ENCODE data around the gene ARHGAP19. TPM values are rescaled to one million over a fixed set of nuclear protein-coding genes. Genes with fewer than 3 reads are reported as not detected.

Gene ARHGAP19
- polyA plus RNA-seq, 1 of the 3 experiments (the other 2 are of a cell fraction) = 3.8 TPM

DNA sequence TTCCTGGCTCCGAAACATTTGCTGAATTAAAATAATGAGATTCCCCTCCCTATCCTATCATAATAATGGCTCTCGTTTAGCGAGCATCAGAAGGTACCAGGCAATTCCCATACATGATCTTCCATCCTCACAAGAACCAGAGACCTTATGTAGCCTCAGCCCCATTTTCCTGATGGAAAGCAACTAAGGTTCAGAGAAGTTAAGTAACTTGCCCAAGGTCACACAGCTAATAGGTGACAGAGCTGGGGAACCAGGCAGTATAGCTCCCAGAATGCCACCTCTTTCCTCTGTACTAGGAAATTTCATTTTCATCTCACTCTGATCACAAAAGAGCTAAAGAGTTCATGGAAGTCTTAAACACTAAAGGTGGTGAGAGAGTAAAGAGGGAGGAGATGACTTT is 109.1 kb downstream of the ARHGAP19 start:
- ChIA-PET POLR2A (no interaction called here), CTCF (interaction anchor here (1.2 to 27.2 kb wide), 5 partner anchors 9 to 107 kb away, joined by 4 to 460 read pairs (median 156); no protein-coding TSS in a partner anchor)
- H3K27me3 ChIP-seq (ENCODE audit: insufficient read depth) = peaks cover 37% of the 10 kb centered on the region; the same call in 1 of the 2 replicates
- no peaks in the 10 kb centered on the region for H3K9me3 ChIP-seq
- no peaks in the 10 kb centered on the region for H3K79me2 ChIP-seq (ENCODE audit: insufficient read depth)
- H3K9me2 ChIP-seq = no peaks in the 10 kb centered on the region
- TF ChIP-seq FOXJ3 (CRISPR knock-in tag; IDR thresholded peaks at IDR 0.05) (no peak), GABPA (IDR thresholded peaks at IDR 0.05; ENCODE audit: low read depth) (no peak), EP300 (IDR thresholded peaks at IDR 0.05; ENCODE audit: borderline replicate concordance in 1 of 2, low read depth in 1 of 2, low read length in 1 of 2) (no peak), TAF1 (IDR thresholded peaks at IDR 0.05; ENCODE audit: borderline replicate concordance, low read depth, low read length) (no peak), RFX5 (IDR thresholded peaks at IDR 0.05; ENCODE audit: low read length) (no peak), TEAD4 (IDR thresholded peaks at IDR 0.05; ENCODE audit: borderline replicate concordance, insufficient read depth) (no peak), POLR2AphosphoS5 (IDR thresholded peaks at IDR 0.05; ENCODE audit: low read depth, low read length) (no peak), NFIC (IDR thresholded peaks at IDR 0.05; ENCODE audit: borderline replicate concordance) (no peak), MXI1 (IDR thresholded peaks at IDR 0.05; ENCODE audit: low read depth, low read length) (no peak), CHD2 (IDR thresholded peaks at IDR 0.05; ENCODE audit: low read length, partially characterized antibody) (no peak), MEF2A (IDR thresholded peaks at IDR 0.05; ENCODE audit: borderline replicate concordance, low read depth) (no peak), SIN3A (IDR thresholded peaks at IDR 0.05; ENCODE audit: borderline replicate concordance, low read depth, low read length) (no peak)
- TF ChIP-seq, protein P1, sequence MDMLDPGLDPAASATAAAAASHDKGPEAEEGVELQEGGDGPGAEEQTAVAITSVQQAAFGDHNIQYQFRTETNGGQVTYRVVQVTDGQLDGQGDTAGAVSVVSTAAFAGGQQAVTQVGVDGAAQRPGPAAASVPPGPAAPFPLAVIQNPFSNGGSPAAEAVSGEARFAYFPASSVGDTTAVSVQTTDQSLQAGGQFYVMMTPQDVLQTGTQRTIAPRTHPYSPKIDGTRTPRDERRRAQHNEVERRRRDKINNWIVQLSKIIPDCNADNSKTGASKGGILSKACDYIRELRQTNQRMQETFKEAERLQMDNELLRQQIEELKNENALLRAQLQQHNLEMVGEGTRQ (IDR thresholded peaks at IDR 0.05; ENCODE audit: borderline replicate concordance, low read depth, low read length) = no peak
- TF ChIP-seq, protein P2, sequence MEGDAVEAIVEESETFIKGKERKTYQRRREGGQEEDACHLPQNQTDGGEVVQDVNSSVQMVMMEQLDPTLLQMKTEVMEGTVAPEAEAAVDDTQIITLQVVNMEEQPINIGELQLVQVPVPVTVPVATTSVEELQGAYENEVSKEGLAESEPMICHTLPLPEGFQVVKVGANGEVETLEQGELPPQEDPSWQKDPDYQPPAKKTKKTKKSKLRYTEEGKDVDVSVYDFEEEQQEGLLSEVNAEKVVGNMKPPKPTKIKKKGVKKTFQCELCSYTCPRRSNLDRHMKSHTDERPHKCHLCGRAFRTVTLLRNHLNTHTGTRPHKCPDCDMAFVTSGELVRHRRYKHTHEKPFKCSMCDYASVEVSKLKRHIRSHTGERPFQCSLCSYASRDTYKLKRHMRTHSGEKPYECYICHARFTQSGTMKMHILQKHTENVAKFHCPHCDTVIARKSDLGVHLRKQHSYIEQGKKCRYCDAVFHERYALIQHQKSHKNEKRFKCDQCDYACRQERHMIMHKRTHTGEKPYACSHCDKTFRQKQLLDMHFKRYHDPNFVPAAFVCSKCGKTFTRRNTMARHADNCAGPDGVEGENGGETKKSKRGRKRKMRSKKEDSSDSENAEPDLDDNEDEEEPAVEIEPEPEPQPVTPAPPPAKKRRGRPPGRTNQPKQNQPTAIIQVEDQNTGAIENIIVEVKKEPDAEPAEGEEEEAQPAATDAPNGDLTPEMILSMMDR (IDR thresholded peaks at IDR 0.05) = no peak
- H3F3A ChIP-seq (replicated peaks; ENCODE audit: insufficient read depth) = no peaks in the 10 kb centered on the region
- no peak overlapping the region for H2AFZ ChIP-seq (ENCODE audit: low read depth)
- H3K4me1 ChIP-seq (ENCODE audit: control insufficient read depth in 1 of 2, insufficient read depth in 2 of 2, low read depth in 1 of 2, low read length in 1 of 2) = peaks cover 0 to 64% of the 10 kb centered on the region in 2 experiments; a peak in 3 of 4 replicates
- DNase-seq = no peak
- H3K4me3 ChIP-seq (ENCODE audit: low read depth in 2 of 2, low read length in 1 of 2) = no peak overlapping the region
- H3K9ac ChIP-seq = no peak overlapping the region
- no peak overlapping the region; a peak in 1 of 4 replicates for H3K27ac ChIP-seq (ENCODE audit: low read depth in 2 of 2, low read length in 1 of 2)
- no peaks in the 10 kb centered on the region for H4K20me1 ChIP-seq (ENCODE audit: insufficient read depth)
- H3K4me2 ChIP-seq = no peak overlapping the region
- 90% methylated on average over 3 of the region's 3 CpGs for WGBS (ENCODE audit: low lambda C conversion rate)
- H3K36me3 ChIP-seq (replicated peaks in 1 of 2; ENCODE audit: control insufficient read depth in 1 of 2, insufficient read depth in 2 of 2, low read length in 1 of 2) = no peaks in the 10 kb centered on the region
